NCI-H345 (cell line): ENCODE results near the gene ATP1B2.
"Not testable (repeated sequence)": the region's sequence is repeated elsewhere in the genome, so short reads cannot be mapped to it uniquely, and the experiment has no call there.

Source experiments
- DNase-seq: peaks from one replicate; lab custom pipeline; 2025; lab: John Stamatoyannopoulos, UW

Gene ATP1B2

DNA sequence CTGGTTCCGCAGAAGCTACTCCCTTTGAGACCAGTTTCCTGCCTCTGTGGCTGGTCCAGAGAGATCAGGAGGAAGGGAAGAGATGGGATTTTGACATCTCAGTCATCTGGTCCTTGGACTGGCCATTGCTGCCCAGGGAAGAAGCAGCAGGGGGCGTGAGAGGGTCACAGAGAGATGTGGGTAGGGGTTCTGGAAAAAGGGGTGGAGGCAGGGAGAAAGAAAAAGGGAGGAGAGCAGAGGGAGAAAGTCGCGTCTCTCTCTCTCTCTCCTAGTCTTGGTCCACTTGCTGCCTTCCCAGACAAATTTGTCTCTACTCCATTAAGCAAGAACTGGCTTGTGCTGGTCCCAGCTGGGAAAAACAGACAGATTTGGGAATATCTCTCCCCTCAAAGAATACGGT lies 16.3 kb upstream of the ATP1B2 start:
- peak; percentile 1 for DNase-seq

GRCh38 chr17:7636163-7636562 lies 14.6 kb upstream of the ATP1B2 start:
- no peak for DNase-seq

DNA sequence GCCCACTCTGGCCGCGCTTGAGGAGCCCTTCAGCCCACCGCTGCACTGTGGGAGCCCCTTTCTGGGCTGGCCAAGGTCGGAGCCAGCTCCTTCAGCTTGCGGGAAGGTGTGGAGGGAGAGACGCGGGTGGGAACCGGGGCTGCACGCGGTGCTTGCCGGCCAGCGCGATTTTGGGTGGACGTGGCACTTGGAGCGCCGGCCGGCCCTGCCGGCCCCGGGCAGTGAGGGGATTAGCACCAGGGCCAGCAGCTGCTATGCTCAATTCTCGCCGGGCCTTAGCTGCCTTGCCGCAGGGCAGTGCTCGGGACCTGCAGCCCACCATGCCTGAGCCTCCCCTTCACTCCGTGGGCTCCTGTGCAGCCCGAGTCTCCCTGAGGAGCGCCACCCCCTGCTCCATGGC lies 9.9 kb upstream of the ATP1B2 start:
- DNase-seq = no peak

- DNase-seq = not testable (repeated sequence)
These were observed 9.1 kb upstream of the ATP1B2 start for GRCh38 chr17:7641635-7642034.

GRCh38 chr17:7644775-7645174 lies 6.0 kb upstream of the ATP1B2 start:
- no peak for DNase-seq

- no peak for DNase-seq
These were observed 4.3 kb upstream of the ATP1B2 start for GRCh38 chr17:7646457-7646856.

DNA sequence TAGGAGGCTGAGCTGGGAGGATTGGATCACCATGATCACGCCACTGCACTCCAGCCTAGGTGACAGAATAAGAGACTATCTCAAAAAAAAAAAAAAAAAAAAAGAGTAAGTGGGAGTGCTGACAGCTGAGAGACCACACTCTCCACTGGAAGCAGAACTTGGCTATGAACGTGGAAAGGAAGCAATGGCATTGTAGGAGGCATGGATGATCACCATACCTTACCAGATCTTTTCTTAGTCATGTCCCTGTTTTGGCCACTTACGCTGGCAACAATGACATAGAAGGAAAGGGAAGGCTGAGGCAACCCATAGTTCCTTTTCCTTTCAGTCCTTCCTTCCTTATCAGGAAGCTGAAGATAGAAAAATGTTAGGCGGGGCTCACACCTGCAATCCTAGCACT lies 3.7 kb upstream of the ATP1B2 start:
- no peak for DNase-seq

DNA sequence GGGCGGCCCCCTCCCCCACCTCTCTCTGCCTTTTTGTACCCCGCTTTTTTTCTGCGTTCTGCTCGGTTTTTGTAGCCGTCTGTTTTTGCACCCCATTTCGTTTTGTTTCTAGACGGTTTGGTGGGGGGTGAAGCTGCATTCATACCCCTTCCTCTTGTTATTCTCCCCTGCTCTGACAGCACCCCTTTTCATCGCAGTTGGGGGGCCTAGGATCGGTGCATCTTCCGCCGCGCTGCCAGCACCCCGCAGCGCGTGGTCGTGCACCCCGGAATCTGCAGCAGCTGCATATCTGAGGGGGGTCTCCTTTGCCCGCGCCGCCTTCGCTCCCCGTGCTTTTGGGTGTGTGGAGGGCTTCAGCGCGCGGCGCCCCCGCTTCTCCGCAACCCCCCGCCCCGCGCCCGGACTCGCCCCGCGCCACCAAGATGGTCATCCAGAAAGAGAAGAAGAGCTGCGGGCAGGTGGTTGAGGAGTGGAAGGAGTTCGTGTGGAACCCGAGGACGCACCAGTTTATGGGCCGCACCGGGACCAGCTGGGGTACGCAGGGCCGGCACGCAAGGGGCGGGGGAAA lies 455 bp downstream of the ATP1B2 start:
- no peak for DNase-seq

GRCh38 chr17:7651665-7652387 lies 1.1 kb downstream of the ATP1B2 start:
- no peak for DNase-seq

- no peak for DNase-seq
These were observed 1.9 kb downstream of the ATP1B2 start for GRCh38 chr17:7652388-7653356.

DNA sequence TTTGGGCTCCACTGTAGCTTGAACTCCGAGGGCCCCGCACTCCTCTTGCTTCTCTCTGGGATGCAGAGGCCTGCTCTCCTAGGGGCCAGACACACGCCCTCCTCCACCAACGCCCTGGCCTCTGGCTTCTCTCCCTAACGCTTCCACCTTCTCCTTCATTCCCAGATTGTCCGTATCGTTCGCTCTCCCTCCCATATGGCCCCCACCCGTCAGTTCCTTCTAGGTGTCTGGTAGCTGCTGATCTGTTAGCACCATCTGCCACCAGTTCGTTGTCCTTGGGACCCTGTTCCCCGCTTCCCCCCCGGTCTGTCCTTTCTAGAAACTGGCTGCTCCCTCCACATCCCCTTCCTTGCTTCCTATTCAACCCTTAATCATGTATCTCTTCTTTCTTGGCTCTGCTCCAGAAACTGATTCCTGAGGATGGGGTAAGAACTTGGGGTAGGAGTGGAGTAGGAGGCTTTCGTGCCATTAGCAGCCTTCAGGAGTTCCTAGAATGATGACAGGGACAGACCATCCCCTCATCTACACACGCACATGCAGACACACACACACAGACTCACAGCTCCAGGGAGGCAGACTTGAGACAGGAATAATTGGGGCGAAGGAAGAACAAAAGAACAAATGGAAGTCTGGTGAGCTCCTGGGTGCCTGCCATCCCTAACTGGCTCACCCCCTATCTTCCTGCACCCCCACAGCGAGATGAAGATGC lies 4.3 kb downstream of the ATP1B2 start:
- no peak for DNase-seq

- DNase-seq = no peak
These were observed 4.8 kb downstream of the ATP1B2 start for GRCh38 chr17:7655541-7655840.

DNA sequence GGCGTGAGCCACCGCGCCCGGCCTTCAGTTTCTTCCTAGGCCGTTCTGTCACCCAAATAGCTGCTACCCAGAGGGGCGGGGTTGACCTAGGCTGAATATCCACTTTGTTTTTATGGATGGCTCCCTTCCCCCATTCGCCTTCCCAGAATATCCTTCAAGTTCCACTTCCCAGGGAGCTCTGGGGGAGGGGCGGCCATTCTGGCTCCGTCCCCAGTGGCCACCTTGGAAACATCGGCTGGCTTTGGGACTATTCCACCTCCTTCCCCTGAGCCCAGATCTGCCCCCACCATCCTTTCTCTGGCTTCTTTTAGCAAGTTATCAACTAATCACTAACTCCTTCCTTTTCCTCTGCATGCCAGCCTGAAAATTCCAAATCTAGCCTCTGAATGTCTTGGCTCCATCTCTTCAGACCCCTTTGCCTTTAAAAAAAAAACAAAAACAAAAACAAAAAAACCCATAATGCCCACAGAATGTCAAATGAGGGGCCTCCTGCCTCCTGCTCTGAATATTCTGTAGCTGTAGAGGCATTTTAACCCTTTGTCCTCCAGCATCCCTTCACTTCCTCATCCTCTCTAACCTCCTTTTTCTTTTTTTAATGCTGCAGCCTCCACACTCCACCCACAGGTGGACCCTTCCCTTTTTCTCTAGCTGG lies 6.4 kb downstream of the ATP1B2 start:
- no peak for DNase-seq

DNA sequence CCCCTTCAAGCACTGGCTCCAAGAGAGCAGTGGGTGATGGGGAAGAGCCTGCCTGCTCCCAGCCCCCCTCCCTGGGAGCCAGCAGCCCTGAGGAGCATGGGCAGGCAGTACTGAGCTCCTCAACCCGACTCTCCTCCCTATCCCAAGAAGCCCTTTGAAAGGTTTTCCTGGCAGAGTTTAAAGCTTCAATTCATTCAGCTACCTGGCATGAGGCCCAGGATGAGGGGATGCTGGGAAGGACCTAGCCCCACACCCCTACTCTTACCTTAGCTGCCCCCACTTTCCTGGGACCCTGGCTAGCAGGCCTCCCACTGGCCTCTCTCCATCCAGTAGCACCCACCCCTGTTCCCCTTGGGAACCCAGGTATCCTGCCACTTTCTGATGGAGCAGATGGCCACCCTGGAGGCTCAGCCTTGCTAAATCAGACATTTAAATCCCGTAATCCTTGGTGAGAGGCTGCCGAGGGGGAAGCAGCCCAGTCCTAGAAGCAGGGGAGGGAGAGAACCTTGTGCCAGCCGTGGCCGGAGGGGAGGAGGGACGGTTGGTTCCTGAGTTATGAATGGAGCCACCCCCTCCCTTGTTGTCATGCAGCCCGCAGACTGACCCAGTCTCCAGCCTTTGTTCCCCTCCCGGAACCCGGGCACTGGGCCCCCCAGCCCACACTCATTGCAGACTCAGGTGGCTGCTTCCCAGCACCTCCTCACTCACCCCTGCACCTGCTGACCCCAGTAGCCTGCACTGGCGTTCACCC lies 17.1 kb downstream of the ATP1B2 start:
- no peak for DNase-seq

- no peak for DNase-seq
These were observed 17.8 kb downstream of the ATP1B2 start for GRCh38 chr17:7668482-7668881.

DNA sequence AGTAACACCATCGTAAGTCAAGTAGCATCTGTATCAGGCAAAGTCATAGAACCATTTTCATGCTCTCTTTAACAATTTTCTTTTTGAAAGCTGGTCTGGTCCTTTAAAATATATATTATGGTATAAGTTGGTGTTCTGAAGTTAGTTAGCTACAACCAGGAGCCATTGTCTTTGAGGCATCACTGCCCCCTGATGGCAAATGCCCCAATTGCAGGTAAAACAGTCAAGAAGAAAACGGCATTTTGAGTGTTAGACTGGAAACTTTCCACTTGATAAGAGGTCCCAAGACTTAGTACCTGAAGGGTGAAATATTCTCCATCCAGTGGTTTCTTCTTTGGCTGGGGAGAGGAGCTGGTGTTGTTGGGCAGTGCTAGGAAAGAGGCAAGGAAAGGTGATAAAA lies 22.5 kb downstream of the ATP1B2 start:
- DNase-seq = no peak

GRCh38 chr17:7674934-7675333 lies 24.2 kb downstream of the ATP1B2 start:
- no peak for DNase-seq

DNA sequence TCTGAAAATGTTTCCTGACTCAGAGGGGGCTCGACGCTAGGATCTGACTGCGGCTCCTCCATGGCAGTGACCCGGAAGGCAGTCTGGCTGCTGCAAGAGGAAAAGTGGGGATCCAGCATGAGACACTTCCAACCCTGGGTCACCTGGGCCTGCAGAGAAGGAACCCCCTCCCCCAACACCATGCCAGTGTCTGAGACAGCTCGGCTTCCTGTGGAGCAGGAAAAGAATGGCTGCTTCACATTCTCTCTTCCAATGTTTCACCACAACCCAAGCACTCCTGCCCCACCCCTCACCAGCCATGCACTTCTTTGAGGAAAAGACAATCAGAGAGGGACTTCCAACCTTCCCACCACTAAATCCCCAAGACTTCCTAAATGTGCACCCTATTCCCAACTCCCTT lies 25.8 kb downstream of the ATP1B2 start:
- DNase-seq = no peak

DNA sequence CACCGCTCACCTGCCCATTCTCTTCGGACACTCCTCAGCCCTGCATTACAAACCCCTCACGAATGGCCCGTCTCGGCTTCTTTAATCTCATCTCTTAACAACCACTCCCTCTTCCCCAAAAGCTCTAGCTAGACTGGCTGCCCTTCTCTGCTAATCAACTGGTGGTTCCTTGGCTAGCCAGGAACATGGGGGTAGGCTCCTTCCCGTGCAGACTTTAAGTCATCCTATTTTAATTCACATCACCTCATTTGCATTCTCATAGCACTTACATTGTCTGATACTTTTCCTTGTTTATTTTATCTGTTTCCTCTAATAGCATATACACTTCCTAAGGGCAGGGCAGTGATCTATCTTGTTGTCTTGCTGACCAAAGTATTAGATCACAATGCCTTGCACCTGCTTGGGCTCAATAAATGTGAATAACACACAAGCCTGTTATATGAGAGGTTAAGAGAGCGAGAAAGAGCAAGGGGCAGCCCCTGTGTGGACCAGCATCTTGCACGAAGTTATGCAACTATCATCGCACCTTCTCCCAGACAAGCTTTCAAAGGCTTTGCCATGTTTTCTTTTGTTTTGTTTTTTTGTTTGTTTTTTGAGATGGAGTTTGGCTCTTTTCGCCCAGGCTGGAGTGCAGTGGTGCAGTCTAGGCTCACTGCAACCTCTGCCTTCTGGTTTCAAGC lies 26.8 kb downstream of the ATP1B2 start:
- DNase-seq = no peak

DNA sequence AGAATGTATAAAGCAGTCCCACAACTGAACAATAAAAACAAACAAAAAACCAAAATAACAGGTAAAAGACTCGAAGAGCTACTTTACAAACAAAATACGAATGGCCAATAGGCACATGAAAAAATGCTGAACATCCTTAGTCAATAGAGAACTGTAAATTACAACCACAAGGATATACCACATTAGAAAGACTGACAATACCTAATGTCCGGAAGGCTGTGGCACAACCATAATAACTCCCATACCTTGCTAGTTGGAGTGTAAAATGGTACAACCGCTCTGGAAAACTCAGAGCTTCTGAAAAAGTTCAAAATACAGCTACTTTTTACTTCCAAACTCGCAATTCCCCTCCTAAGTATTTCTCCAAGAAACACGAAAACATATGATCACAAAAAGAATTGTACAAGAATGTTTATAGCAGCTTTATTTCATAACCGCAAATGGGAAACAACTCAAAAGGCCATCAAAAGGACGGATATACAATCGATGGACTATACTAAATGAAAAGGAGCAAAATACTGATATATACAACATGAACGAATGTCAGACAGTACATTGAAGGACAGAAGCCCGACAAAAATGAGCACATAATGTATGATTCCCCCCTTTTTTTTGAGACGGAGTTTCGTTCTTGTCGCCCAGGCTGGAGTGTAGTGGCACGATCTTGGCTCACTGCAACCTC lies 34.3 kb downstream of the ATP1B2 start:
- DNase-seq = no peak
